ENCODE data around the gene GPC6. TPM values are rescaled to one million over a fixed set of nuclear protein-coding genes. Genes with fewer than 3 reads are reported as not detected.

Gene GPC6
- total and polyA plus RNA-seq, 10 donors: 0.22 to 9.3 (median 4.5) TPM

GRCh38 chr13:94454334-94454733 is 1227.7 kb downstream of the GPC6 start:
- H3K27me3 ChIP-seq (replicated peaks in 1 of 7): peaks cover 0 to 4% (median 0%) of the 10 kb centered on the region in 7 donors
- peaks cover 0 to 7% (median 0%) of the 10 kb centered on the region in 8 donors for H3K9me3 ChIP-seq
- no peak overlapping the region for H3K27ac ChIP-seq
- no peak overlapping the region for H3K4me3 ChIP-seq
- DNase-seq: no peak
- no peaks in the 10 kb centered on the region for H3K4me1 ChIP-seq
- TF ChIP-seq CTCF (IDR thresholded peaks at IDR 0.05 in 8 of 11, conservative IDR thresholded peaks at IDR 0.05 in 3 of 11) (no peak), POLR2AphosphoS5 (IDR thresholded peaks at IDR 0.05) (no peak), POLR2A (IDR thresholded peaks at IDR 0.05) (no peak)
- intact Hi-C loops (cut with DNase I; ENCODE audit: low total_unique reads): no loop called here
- no peaks in the 10 kb centered on the region for H3K36me3 ChIP-seq

GRCh38 chr13:94454906-94455305 is 1228.3 kb downstream of the GPC6 start:
- intact Hi-C loops (cut with DNase I; ENCODE audit: low total_unique reads): no loop called here
- no peak for DNase-seq
- H3K9me3 ChIP-seq: peaks cover 0 to 4% (median 0%) of the 10 kb centered on the region in 8 donors
- WGBS, 5 donors: 59 to 85% (median 80%) methylated on average over 2 of the region's 2 CpGs
- H3K27me3 ChIP-seq (replicated peaks in 1 of 7): peaks cover 0 to 4% (median 0%) of the 10 kb centered on the region in 7 donors
- no peak overlapping the region for H3K27ac ChIP-seq
- H3K36me3 ChIP-seq: no peaks in the 10 kb centered on the region
- no peak overlapping the region for H3K4me3 ChIP-seq
- TF ChIP-seq CTCF (IDR thresholded peaks at IDR 0.05 in 8 of 11, conservative IDR thresholded peaks at IDR 0.05 in 3 of 11) (no peak), POLR2A (IDR thresholded peaks at IDR 0.05) (no peak), POLR2AphosphoS5 (IDR thresholded peaks at IDR 0.05) (no peak)
- no peaks in the 10 kb centered on the region for H3K4me1 ChIP-seq

- TF ChIP-seq POLR2AphosphoS5 (IDR thresholded peaks at IDR 0.05) (no peak), POLR2A (IDR thresholded peaks at IDR 0.05) (no peak)
- DNase-seq: no peak
- Histone ChIP-seq H3K27ac (no peak overlapping the region), H3K4me1 (no peaks in the 10 kb centered on the region), H3K36me3 (no peaks in the 10 kb centered on the region), H3K4me3 (no peak overlapping the region), H3K27me3 (replicated peaks in 1 of 7) (peaks cover 0 to 4% (median 0%) of the 10 kb centered on the region in 7 donors), H3K9me3 (no peaks in the 10 kb centered on the region)
- 72 to 87% (median 79%) methylated on average over 2 of the region's 2 CpGs for WGBS, 5 donors
- intact Hi-C loops (cut with DNase I; ENCODE audit: low total_unique reads): no loop called here
These were observed 1228.8 kb downstream of the GPC6 start for GRCh38 chr13:94455414-94455813.

Small RNAs within 50 kb of the gene (small RNA-seq; reads per million reads assigned to genes)
- gene RNA5SP35: 0 reads per million in 4 donors
